Measurements from ENCODE around the gene TXLNB. TPM values are rescaled to one million over a fixed set of nuclear protein-coding genes. Genes with fewer than 3 reads are reported as not detected.

Gene TXLNB
- total and polyA plus RNA-seq, 9 donors, result 2.3 to 7.9 (median 5.0) TPM

- Histone ChIP-seq H3K4me1 (ENCODE audit: insufficient read depth) (peaks cover 12% of the 10 kb centered on the region), H3K27me3 (no peaks in the 10 kb centered on the region), H3K27ac (peak overlapping the region in 1 of 2 donors; percentile 77), H3K36me3 (no peaks in the 10 kb centered on the region), H3K9me3 (no peaks in the 10 kb centered on the region), H3K4me3 (no peak overlapping the region)
- TF ChIP-seq POLR2A (IDR thresholded peaks at IDR 0.05) (no peak), EP300 (IDR thresholded peaks at IDR 0.05) (no peak)
- TF ChIP-seq, protein P1, sequence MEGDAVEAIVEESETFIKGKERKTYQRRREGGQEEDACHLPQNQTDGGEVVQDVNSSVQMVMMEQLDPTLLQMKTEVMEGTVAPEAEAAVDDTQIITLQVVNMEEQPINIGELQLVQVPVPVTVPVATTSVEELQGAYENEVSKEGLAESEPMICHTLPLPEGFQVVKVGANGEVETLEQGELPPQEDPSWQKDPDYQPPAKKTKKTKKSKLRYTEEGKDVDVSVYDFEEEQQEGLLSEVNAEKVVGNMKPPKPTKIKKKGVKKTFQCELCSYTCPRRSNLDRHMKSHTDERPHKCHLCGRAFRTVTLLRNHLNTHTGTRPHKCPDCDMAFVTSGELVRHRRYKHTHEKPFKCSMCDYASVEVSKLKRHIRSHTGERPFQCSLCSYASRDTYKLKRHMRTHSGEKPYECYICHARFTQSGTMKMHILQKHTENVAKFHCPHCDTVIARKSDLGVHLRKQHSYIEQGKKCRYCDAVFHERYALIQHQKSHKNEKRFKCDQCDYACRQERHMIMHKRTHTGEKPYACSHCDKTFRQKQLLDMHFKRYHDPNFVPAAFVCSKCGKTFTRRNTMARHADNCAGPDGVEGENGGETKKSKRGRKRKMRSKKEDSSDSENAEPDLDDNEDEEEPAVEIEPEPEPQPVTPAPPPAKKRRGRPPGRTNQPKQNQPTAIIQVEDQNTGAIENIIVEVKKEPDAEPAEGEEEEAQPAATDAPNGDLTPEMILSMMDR (IDR thresholded peaks at IDR 0.05), result peak in 2 of 3 donors; percentile 35 to 56
- DNase-seq, result peak; percentile 52 to 74 (median 66)
- 61 to 71% (median 70%) methylated on average over 3 of the region's 3 CpGs for WGBS, 3 donors
- intact Hi-C loops (cut with DNase I), result no loop called here
Measured at GRCh38 chr6:139250296-139251044, 41.3 kb downstream of the TXLNB start.

DNA sequence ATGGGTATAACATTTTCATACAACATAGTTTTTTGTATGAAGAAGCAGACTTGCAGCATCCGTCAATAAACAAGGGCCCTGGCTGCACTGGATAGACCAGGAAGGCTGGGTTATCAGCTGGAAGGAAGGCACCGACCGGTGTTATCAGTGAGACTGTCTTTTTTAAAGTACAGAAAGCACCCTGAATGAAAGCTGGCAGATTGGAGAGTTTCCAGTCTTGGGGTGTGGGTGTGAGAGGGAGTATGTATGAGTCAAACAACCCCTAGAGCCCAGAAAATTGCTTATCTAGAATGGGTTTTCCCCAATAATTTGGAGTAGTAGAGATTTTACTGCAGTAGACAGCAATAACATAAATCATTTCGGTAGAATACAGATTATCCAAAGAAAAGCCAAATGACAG lies 42.4 kb downstream of the TXLNB start:
- Histone ChIP-seq H3K9me3 (no peaks in the 10 kb centered on the region), H3K27ac (no peak overlapping the region), H3K36me3 (no peaks in the 10 kb centered on the region), H3K4me1 (ENCODE audit: insufficient read depth) (peaks cover 12% of the 10 kb centered on the region), H3K4me3 (no peak overlapping the region), H3K27me3 (no peaks in the 10 kb centered on the region)
- TF ChIP-seq, protein P1 (IDR thresholded peaks at IDR 0.05), result no peak
- TF ChIP-seq EP300 (IDR thresholded peaks at IDR 0.05) (no peak), POLR2A (IDR thresholded peaks at IDR 0.05) (no peak)
- intact Hi-C loops (cut with DNase I), result no loop called here
- WGBS, 3 donors, result 34 to 39% (median 37%) methylated on average over 4 of the region's 4 CpGs
- no peak for DNase-seq

DNA sequence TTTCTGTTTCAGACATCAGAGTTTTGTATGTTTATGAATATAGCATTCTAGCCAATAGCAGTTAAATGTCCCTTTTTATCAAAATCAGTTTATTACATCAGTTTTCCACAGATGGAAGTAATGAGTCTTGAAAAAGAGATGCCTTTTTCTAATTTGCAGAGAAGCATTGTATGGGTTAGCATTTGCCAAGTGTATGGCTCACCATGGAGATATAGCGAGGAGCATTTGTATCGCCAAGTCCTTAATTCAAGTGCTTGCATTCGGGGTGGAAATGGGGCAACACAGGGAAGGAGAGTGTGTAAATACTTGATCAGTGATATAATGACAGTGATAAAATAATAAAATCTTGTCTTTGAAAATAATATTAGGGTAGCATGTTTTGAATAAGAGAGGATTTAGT lies 42.9 kb downstream of the TXLNB start:
- WGBS, 3 donors, result 89 to 98% (median 95%) methylated on average over 3 of the region's 3 CpGs
- Histone ChIP-seq H3K27ac (no peak overlapping the region), H3K9me3 (no peaks in the 10 kb centered on the region), H3K4me3 (no peak overlapping the region), H3K27me3 (no peaks in the 10 kb centered on the region), H3K4me1 (ENCODE audit: insufficient read depth) (peaks cover 12% of the 10 kb centered on the region), H3K36me3 (no peaks in the 10 kb centered on the region)
- no peak for DNase-seq
- intact Hi-C loops (cut with DNase I), result no loop called here
- no peak for TF ChIP-seq EP300 (IDR thresholded peaks at IDR 0.05)
- TF ChIP-seq, protein P1 (IDR thresholded peaks at IDR 0.05), result no peak
- no peak for TF ChIP-seq POLR2A (IDR thresholded peaks at IDR 0.05)

DNA sequence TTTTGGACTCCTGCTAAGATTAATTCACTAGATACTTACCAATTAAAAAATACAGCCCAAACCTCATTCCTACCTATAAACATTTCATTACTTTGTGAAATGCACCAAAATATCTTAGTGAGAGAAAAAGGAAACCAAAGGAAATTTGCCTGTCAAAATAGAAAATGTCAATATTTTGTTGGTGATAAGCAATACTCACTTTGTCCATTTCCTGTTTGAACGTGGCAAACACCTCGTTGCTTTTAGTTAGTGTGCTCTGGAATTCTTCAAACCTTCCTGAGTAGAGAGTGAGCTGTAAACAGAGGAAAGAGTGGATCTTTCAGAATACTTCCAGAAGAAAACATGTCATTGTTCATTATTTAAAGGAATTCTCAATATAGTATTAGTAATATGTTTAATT lies 44.2 kb downstream of the TXLNB start:
- Histone ChIP-seq H3K27ac (no peak overlapping the region), H3K36me3 (no peaks in the 10 kb centered on the region), H3K27me3 (no peaks in the 10 kb centered on the region), H3K4me1 (ENCODE audit: insufficient read depth) (peaks cover 11% of the 10 kb centered on the region), H3K9me3 (no peaks in the 10 kb centered on the region), H3K4me3 (no peak overlapping the region)
- intact Hi-C loops (cut with DNase I), result no loop called here
- 6 to 19% (median 7%) methylated on average over 2 of the region's 2 CpGs for WGBS, 3 donors
- no peak for TF ChIP-seq EP300 (IDR thresholded peaks at IDR 0.05)
- TF ChIP-seq, protein P1 (IDR thresholded peaks at IDR 0.05), result no peak
- TF ChIP-seq POLR2A (IDR thresholded peaks at IDR 0.05), result no peak
- no peak for DNase-seq
